ENCODE results near the gene ELMO1. TPM values are rescaled to one million over a fixed set of nuclear protein-coding genes. Genes with fewer than 3 reads are reported as not detected.

ELMO1 gene
- total and polyA plus RNA-seq, 2 of the 13 experiments (the other 11 are each of a cell fraction or from before 2014, with no cell fraction given): 0.11 to 0.17 TPM

DNA sequence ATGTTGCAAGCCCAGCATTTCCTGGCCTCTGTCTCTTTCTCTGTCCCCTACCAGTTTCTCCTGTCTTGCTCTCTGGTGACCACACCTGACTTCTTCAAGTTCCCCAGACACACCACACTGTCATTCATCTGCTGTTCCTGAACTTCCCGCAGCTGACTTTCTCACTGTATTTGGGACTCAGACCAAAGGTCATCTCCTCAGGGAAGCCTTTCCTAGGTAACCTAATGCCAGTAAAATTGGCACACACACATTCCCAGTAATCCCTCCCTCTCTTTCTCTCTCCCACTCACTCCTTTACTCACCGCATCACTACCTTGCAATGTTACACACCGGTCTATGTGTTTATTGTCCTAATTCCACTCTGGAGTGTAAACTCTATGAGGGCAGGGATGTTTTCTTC, 81.7 kb downstream of the ELMO1 start:
- H3K9ac ChIP-seq (ENCODE audit: insufficient read depth, low read depth, low read length): no peak overlapping the region
- in situ Hi-C loops (cut with HindIII; ENCODE audit: extremely low pct_ligation_motif_present, low pct_unique_long_range_greater_than_20kb) (no loop called here), intact Hi-C loops (cut with micrococcal nuclease; ENCODE audit: unreplicated experiment) (no loop called here)
- FAIRE-seq (no peak), ATAC-seq (no peak), DNase-seq (ENCODE audit: low spot score) (no peak)
- no peaks in the 10 kb centered on the region for H3K79me2 ChIP-seq (ENCODE audit: insufficient read depth, low read length)
- POLR2A ChIA-PET: no interaction called here
- CTCF ChIA-PET (ENCODE audit: low intra/inter-chr PET ratio, low total read pairs): no interaction called here
- no peak for TF ChIP-seq MAF1 (CRISPR knock-in tag; IDR thresholded peaks at IDR 0.05; ENCODE audit: borderline replicate concordance)
- no peak overlapping the region for H2AFZ ChIP-seq (ENCODE audit: low read length)
- 44% methylated on average over 3 of the region's 3 CpGs for WGBS (ENCODE audit: low lambda C conversion rate)
- no peaks in the 10 kb centered on the region for H3K27me3 ChIP-seq (ENCODE audit: control insufficient read depth in 1 of 2, insufficient read depth in 2 of 2, low read length in 2 of 2)
- no peak overlapping the region for H3K4me2 ChIP-seq (ENCODE audit: low read depth, low read length)
- no TSS peak for BruUV-seq (replicated peaks)
- H3K9me3 ChIP-seq (ENCODE audit: low read length): no peaks in the 10 kb centered on the region
- H3K4me1 ChIP-seq (ENCODE audit: insufficient read depth, low read length): no peaks in the 10 kb centered on the region
- no peak overlapping the region for H3K27ac ChIP-seq (ENCODE audit: extremely low read length, insufficient read depth, low read length)
- H3K4me3 ChIP-seq (replicated peaks in 1 of 3; ENCODE audit: insufficient read depth in 1 of 3, low read depth in 2 of 3, low read length in 3 of 3): no peak overlapping the region
- H3K36me3 ChIP-seq (replicated peaks in 1 of 2; ENCODE audit: control insufficient read depth in 1 of 2, insufficient read depth in 2 of 2, low read length in 2 of 2): no peaks in the 10 kb centered on the region
- no peaks in the 10 kb centered on the region for H4K20me1 ChIP-seq (ENCODE audit: insufficient read depth, low read length)

DNA sequence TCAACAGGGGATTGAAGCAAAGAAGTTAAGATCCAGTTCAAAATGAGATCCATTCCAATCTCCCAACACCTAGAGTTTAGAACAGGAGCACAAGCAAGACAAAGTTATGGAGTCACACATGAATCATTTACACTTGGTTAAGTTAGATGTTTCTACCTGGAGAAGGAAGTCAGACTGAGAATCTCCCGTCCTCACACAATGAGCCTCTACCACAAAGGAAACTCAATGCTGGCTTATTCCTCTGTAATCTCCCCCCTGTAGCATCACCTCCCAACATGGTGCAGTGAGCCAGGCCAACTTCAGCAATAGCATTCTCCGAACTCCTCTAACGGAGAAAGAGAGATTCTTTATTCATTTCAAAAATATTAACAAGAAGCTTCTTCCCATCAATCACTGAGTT, 82.2 kb downstream of the ELMO1 start:
- intact Hi-C loops (cut with micrococcal nuclease; ENCODE audit: unreplicated experiment) (no loop called here), in situ Hi-C loops (cut with HindIII; ENCODE audit: extremely low pct_ligation_motif_present, low pct_unique_long_range_greater_than_20kb) (no loop called here)
- ATAC-seq (no peak), FAIRE-seq (no peak), DNase-seq (ENCODE audit: low spot score) (no peak)
- ChIA-PET CTCF (ENCODE audit: low intra/inter-chr PET ratio, low total read pairs) (no interaction called here), POLR2A (no interaction called here)
- Histone ChIP-seq H2AFZ (ENCODE audit: low read length) (no peak overlapping the region), H3K36me3 (replicated peaks in 1 of 2; ENCODE audit: control insufficient read depth in 1 of 2, insufficient read depth in 2 of 2, low read length in 2 of 2) (no peaks in the 10 kb centered on the region), H3K4me3 (replicated peaks in 1 of 3; ENCODE audit: insufficient read depth in 1 of 3, low read depth in 2 of 3, low read length in 3 of 3) (no peak overlapping the region), H3K27me3 (ENCODE audit: control insufficient read depth in 1 of 2, insufficient read depth in 2 of 2, low read length in 2 of 2) (no peaks in the 10 kb centered on the region), H4K20me1 (ENCODE audit: insufficient read depth, low read length) (no peaks in the 10 kb centered on the region), H3K79me2 (ENCODE audit: insufficient read depth, low read length) (no peaks in the 10 kb centered on the region), H3K4me1 (ENCODE audit: insufficient read depth, low read length) (no peaks in the 10 kb centered on the region), H3K27ac (ENCODE audit: extremely low read length, insufficient read depth, low read length) (no peak overlapping the region), H3K9me3 (ENCODE audit: low read length) (no peaks in the 10 kb centered on the region), H3K4me2 (ENCODE audit: low read depth, low read length) (no peak overlapping the region), H3K9ac (ENCODE audit: insufficient read depth, low read depth, low read length) (no peak overlapping the region)
- WGBS (ENCODE audit: low lambda C conversion rate): 70% methylated on average over 3 of the region's 3 CpGs
- no TSS peak for BruUV-seq (replicated peaks)
- TF ChIP-seq MYC (CRISPR knock-in tag; IDR thresholded peaks at IDR 0.05; ENCODE audit: borderline replicate concordance): no peak
- TF ChIP-seq DDIT3 (CRISPR knock-in tag; IDR thresholded peaks at IDR 0.05): no peak
- TF ChIP-seq ZNF878 (CRISPR knock-in tag; IDR thresholded peaks at IDR 0.05): no peak
- no peak for TF ChIP-seq ZNF33B (CRISPR knock-in tag; IDR thresholded peaks at IDR 0.05)
- TF ChIP-seq AKAP8 (CRISPR knock-in tag; IDR thresholded peaks at IDR 0.05): no peak

All from HepG2 (cell line).